Lower leg skin (tissue), 4 donors: Measurements from ENCODE around the gene IP6K2. TPM values are rescaled to one million over a fixed set of nuclear protein-coding genes. Genes with fewer than 3 reads are reported as not detected.

ENCODE experiments used
- DNase-seq, 2 donors: peaks; one replicate each; pipeline ENCODE4 v3.0.0-alpha.2; 2019; ENCODE audit warnings: low spot score in 2 of 2
- H3K4me3 ChIP-seq: fragments of 200-600 bp; sonication (generic); 2 replicates; pipeline ENCODE4 v1.5.1; 2017; ENCODE audit warnings: mild to moderate bottlenecking, low read depth; ENCODE audit not compliant: poor library complexity, severe bottlenecking
- POLR2A ChIP-seq, 2 donors: fragments of 450-650 bp; IDR thresholded peaks; one replicate each; pipeline ENCODE4 v1.6.1; 2016 to 2017; ENCODE audit warnings: antibody characterized with exemption in 2 of 2, mild to moderate bottlenecking in 1 of 2, moderate library complexity in 1 of 2
- WGBS, 2 donors: methylation state at CpG; one replicate each; pipeline ENCODE4 v1.1.5; 2018; 5-methylcytosine and 5-hydroxymethylcytosine counted together
- intact Hi-C: fragments of 100-400 bp; cut with DNase I; formaldehyde crosslinking; loops from one replicate; pipeline ENCODE4 v1.15.0; 2023; ENCODE audit warnings: low total_unique reads
- total RNA-seq, 4 donors: library from RNA; depleted of rRNA; stranded (reverse); fragments of >200 nt; gene quantifications; one replicate each; pipeline ENCODE4 v1.1.0, GENCODE V29; 2016
- TF ChIP-seq, protein P1 (sequence below), 3 donors: fragments of 450-650 bp; IDR thresholded peaks; one replicate each; pipeline ENCODE4 v1.5.1; 2016; ENCODE audit warnings: antibody characterized with exemption in 3 of 3, mild to moderate bottlenecking in 3 of 3, moderate library complexity in 2 of 3

IP6K2 gene
- total RNA-seq, 4 donors from 2014 or later, result 142 to 304 (median 187) TPM

DNA sequence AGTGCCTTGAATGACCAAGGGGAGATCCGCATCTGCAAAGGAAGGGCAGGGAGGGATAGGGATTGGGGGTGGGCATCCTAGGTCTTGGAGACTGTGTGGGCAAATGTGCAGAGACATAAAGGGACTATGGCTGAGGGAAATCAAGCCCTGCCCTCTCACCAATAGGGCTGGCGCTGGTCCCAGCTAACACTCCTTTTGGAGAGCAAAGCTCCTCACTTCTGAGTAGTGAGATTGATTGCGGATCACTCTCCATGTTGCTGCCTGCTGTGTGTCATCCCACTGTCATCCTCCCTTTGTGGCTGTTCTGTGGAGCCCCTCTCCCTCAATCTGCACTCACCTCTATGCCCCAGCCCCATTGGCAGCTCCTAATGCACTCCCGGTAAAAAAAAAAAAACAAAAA is 52.1 kb downstream of the IP6K2 start:
- TF ChIP-seq, protein P1, sequence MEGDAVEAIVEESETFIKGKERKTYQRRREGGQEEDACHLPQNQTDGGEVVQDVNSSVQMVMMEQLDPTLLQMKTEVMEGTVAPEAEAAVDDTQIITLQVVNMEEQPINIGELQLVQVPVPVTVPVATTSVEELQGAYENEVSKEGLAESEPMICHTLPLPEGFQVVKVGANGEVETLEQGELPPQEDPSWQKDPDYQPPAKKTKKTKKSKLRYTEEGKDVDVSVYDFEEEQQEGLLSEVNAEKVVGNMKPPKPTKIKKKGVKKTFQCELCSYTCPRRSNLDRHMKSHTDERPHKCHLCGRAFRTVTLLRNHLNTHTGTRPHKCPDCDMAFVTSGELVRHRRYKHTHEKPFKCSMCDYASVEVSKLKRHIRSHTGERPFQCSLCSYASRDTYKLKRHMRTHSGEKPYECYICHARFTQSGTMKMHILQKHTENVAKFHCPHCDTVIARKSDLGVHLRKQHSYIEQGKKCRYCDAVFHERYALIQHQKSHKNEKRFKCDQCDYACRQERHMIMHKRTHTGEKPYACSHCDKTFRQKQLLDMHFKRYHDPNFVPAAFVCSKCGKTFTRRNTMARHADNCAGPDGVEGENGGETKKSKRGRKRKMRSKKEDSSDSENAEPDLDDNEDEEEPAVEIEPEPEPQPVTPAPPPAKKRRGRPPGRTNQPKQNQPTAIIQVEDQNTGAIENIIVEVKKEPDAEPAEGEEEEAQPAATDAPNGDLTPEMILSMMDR (IDR thresholded peaks at IDR 0.05), result no peak
- TF ChIP-seq POLR2A (IDR thresholded peaks at IDR 0.05), result no peak
- intact Hi-C loops, result no loop called here
- DNase-seq, result no peak
- 74 to 76% methylated on average over 4 of the region's 4 CpGs for WGBS, 2 donors
- no peak overlapping the region for H3K4me3 ChIP-seq

DNA sequence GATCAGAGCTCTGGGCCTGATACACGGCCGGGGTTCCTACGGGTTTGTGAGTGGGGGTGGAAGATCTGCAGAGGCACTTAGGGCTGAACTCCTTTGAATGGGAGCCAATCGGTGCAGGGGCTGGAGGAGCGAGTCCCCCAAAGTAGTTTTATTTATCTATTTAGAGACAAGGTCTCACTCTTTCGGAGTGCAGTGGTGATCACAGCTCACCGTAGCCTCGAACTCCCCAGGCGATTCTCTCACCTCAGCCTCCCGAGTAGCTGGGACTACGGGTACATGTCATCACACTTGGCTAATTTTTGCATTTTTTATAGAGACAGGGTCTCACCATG is 52.7 kb downstream of the IP6K2 start:
- DNase-seq, result no peak
- intact Hi-C loops, result no loop called here
- no peak overlapping the region for H3K4me3 ChIP-seq
- no peak for TF ChIP-seq POLR2A (IDR thresholded peaks at IDR 0.05)
- TF ChIP-seq, protein P1 (IDR thresholded peaks at IDR 0.05), result no peak
- 51 to 56% methylated on average over 11 of the region's 11 CpGs for WGBS, 2 donors

DNA sequence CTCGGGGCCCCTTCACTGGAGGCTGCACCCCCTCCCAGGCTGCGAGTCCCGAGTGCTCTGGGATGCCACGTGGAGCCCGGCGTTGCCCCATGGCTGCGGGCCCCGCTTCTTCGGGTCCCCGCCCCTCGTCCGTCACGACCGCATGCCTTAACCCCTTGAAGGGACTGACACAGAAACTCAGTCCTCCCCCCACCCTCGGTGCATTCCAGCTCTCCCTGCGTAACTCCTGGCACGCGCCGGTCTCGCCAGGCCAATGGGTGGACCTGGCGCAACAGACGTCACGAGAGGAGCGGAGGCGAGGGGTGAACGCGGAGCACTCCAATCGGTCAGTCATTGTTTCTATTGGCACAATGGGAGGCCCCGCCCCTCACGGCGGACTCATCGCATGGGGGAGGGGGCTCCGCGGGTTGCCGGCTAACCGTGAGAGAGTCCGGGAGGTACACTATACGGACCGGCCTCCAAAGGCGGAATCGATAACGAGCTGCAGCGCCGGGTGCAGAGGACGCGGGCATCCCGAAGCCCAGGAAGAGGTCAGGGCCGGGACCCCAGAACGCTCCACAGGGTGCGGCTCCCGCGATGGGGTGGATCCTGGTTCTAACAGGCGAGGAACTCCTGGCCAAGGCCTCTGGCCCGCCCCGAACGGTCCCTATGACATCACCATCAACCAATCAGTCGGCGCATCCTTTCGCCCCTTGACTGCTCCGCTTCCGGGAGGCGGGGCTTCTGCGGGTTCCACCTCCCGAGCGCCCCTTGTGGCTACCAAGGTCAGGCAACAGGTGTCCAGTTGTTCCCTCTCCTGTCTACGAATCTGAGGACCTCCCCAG is 53.3 kb downstream of the IP6K2 start:
- DNase-seq, result peak; percentile 90 to 97
- intact Hi-C loops, result no loop called here
- TF ChIP-seq, protein P1 (IDR thresholded peaks at IDR 0.05), result peak in 1 of 3 donors; percentile 26
- no peak for TF ChIP-seq POLR2A (IDR thresholded peaks at IDR 0.05)
- 0% methylated on average over 44 to 56 of the region's 66 CpGs for WGBS, 2 donors
- peak overlapping the region; percentile 2 for H3K4me3 ChIP-seq

DNA sequence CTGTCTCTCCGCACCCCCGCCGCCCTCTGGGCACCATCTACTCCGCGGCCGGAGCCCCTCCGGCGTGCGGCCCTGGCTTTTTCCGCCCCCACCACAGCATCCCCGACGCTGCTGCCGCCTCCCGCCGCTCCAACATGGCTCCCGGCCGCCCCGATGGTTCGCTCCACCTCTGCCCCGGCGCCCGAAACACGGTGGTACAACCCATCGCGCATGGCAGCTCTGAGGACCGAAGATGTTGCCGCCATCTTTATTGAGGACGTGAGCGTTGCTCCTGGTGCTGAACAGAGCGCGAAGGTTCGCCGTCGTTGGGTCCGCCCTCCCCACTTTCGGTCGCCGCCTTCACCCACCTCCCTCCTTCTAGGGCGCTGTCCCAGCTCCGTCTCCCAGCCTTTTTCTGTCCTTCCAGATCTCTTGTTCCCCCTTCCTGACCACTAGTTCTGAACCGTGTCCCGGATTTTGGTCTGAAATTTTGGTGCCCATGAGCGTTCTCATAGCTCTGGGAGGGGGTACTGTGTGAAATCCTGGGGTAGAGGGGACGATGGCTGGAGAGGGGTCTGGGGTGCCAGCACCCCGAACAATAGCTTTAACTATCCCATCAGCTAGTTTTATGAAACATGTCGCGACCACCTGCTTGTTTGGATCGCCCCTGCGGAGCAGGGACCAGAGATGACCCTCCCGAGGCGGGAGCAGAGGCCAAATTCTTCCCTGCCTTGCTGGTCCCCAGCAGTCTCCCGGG is 54.1 kb downstream of the IP6K2 start, which contains the start of gene CELSR3:
Gene CELSR3 (minus strand): TSS at position 134 of the 736 bp plus-strand sequence. CDS start 252 bp downstream, outside the sequence.
- peak within 1 kb of the TSS; percentile 2 for H3K4me3 ChIP-seq
- intact Hi-C loops, result no loop called here
- peak; percentile 44 to 91 for DNase-seq
- no peak for TF ChIP-seq POLR2A (IDR thresholded peaks at IDR 0.05)
- TF ChIP-seq, protein P1 (IDR thresholded peaks at IDR 0.05), result no peak
- WGBS, 2 donors, result 1 to 3% methylated on average over 29 to 43 of the region's 52 CpGs

DNA sequence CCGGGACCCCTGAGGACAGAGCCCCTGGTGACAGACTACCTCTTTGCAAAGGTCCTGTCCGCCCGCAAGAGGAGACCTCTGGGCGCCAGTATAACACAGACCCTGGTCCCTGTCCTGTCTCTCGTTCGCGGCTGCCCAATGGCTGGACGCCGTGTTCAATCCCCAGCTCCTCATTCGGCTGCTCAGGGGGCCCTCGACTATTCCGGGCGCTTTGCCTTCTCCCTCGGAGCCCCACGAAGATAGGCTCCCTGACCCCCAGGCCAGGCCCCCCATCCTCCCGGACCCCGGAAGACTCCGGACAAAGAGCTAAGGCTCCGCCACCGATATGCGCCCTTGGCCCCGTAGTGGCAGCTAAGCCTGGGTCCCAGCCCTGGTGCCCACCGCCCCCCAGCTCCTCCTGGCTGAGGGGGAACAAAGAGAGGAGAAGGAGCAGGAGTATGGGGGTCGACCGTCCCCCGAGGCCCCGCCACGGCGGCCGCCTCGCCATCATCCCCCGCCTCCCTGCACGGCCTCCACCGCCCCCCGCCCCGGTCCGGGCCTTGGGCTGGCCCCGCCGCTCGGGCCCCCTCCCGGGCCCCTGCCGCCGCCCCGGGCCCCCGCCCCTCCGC is 54.8 kb downstream of the IP6K2 start:
- intact Hi-C loops, result no loop called here
- WGBS, 2 donors, result 2 to 4% methylated on average over 9 to 12 of the region's 46 CpGs
- TF ChIP-seq, protein P1 (IDR thresholded peaks at IDR 0.05), result no peak
- TF ChIP-seq POLR2A (IDR thresholded peaks at IDR 0.05), result no peak
- DNase-seq, result no peak
- H3K4me3 ChIP-seq, result no peak overlapping the region
